H7 (cell line): ENCODE data around the gene IER3. TPM values are rescaled to one million over a fixed set of nuclear protein-coding genes. Genes with fewer than 3 reads are reported as not detected.
"Not testable (repeated sequence)": the region's sequence is repeated elsewhere in the genome, so short reads cannot be mapped to it uniquely, and the experiment has no call there.

Source experiments
- DNase-seq: peaks from one replicate; pipeline ENCODE4 v3.0.0; 2012
- H3K27me3 ChIP-seq: 2 replicates; pipeline ENCODE4 v1.6.0; 2011; ENCODE audit warnings: mild to moderate bottlenecking, low read length; ENCODE audit not compliant: control insufficient read depth, insufficient read depth
- H3K36me3 ChIP-seq: replicated peaks from 2 replicates; pipeline ENCODE4 v1.5.1; 2011; ENCODE audit warnings: low read length; ENCODE audit not compliant: control insufficient read depth, insufficient read depth
- H3K4me3 ChIP-seq: 2 replicates; pipeline ENCODE4 v1.5.1; 2011; ENCODE audit warnings: low read depth, mild to moderate bottlenecking, control low read depth, low read length, moderate library complexity; ENCODE audit not compliant: insufficient read depth
- total RNA-seq: library from RNA; depleted of rRNA; stranded (reverse); fragments of >200 nt; shearing (Covaris generic); gene quantifications from 2 replicates; pipeline ENCODE4 v1.2.3, GENCODE V29; 2014

IER3 gene
- total RNA-seq, 1 experiment from 2014 or later = 141 TPM

- no peaks in the 10 kb centered on the region for H3K27me3 ChIP-seq
- H3K4me3 ChIP-seq = no peak overlapping the region
- no peaks in the 10 kb centered on the region for H3K36me3 ChIP-seq
- no peak for DNase-seq
Observed at GRCh38 chr6:30763155-30763617, 18.8 kb upstream of the IER3 start.

DNA sequence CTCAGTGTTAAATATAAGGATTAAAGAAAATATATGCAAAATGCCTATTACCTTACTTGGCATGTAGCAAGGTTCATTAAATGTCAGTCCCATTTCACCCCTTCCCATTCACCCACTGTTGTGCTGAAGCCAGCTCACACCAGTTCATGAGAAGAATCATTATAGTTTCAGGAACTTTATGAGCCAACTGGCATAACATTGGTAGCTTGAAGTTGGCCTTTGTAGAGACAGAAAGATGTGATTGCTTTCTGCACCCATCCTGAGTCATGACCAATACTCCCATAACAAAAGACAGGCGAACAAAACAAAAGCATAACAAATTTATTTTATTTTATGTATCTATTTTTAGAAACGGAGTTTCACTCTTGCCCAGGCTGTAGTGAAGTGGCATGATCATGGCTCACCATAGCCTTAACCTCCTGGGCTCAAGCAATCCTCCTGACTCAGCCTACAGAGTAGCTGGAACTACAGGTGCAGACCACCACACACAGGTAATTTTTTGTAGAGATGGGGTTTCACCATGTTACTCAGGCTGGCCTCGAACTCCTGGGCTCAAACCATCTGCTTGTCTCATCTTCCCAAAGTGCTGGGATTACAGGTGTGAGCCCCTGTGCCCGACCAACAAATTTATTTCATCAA, 17.6 kb upstream of the IER3 start:
- no peaks in the 10 kb centered on the region for H3K27me3 ChIP-seq
- no peak overlapping the region for H3K4me3 ChIP-seq
- no peaks in the 10 kb centered on the region for H3K36me3 ChIP-seq
- DNase-seq = no peak

DNA sequence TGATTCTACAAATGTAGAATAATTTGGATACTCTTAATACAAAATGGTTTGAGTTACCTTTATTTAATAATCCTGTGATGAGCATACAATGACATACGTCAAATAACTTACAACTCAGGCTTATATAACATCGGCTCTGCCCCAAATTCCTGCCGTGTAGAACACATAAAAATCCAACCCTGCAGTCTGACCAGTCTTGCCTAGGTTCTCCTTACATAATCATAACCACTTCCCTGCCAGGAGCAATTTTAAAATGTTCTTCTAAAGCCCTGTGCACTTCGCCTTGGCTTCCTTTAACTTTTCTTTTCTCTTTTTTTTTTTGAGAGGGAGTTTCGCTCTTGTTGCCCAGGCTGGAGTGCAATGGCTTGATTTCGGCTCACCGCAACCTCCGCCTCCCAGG, 16.2 kb upstream of the IER3 start:
- Histone ChIP-seq H3K36me3 (no peaks in the 10 kb centered on the region), H3K4me3 (no peak overlapping the region), H3K27me3 (no peaks in the 10 kb centered on the region)
- DNase-seq = no peak

- DNase-seq = no peak
Observed at GRCh38 chr6:30759575-30760239, 15.4 kb upstream of the IER3 start.

GRCh38 chr6:30757261-30757904, 13.0 kb upstream of the IER3 start:
- no peak for DNase-seq
- Histone ChIP-seq H3K4me3 (no peak overlapping the region), H3K36me3 (no peaks in the 10 kb centered on the region), H3K27me3 (no peaks in the 10 kb centered on the region)

More at GRCh38 chr6:30759575-30760239, 15.4 kb upstream of the IER3 start:
- Histone ChIP-seq H3K27me3 (no peaks in the 10 kb centered on the region), H3K4me3 (no peak overlapping the region), H3K36me3 (no peaks in the 10 kb centered on the region)

DNA sequence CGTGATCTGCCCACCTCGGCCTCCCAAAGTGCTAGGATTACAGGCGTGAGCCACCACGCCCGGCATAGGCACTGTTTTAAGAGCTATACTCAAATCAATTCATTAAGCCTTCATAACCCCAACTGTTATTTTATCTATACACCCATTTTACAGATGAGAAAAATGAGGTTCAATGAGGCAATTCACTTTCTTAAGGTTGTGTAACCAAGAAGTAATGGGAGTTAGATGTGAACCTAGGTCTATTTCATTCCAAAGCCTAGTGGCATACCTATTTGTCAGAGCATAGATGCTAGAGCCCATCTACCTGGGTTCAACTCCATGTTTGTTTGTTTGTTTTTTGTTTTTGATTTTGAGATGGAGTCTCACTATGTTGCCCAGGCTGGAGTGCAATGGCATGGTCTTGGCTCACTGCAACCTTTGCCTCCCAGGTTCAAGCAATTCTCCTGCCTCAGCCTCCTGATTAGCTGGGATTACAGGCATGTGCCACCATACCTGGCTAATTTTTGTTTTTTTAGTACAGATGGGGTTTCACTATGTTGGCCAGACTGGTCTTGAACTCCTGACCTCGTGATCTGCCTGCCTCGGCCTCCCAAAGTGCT, 12.2 kb upstream of the IER3 start:
- not testable (repeated sequence) for H3K36me3 ChIP-seq, H3K4me3 ChIP-seq, H3K27me3 ChIP-seq, DNase-seq

DNA sequence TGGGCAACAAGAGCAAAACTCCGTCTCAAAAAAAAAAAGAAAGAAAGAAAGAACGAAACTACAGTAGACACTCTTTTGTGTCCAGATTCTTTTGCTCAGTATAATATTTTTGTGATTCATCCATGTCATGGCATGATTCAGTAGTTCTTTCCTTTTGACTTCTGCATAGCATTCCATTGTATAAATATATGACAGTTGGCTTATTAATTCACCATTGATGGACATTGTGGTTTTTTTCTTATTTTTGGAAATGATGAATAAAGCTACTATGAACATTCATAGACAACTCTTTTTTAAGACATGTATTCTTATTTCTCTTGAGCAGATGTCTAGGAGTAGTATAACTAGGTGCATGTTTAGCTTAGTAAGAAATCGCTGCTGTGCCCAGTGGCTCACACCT, 10.3 kb upstream of the IER3 start:
- DNase-seq = no peak
- Histone ChIP-seq H3K36me3 (no peaks in the 10 kb centered on the region), H3K4me3 (no peak overlapping the region), H3K27me3 (no peaks in the 10 kb centered on the region)

- no peak for DNase-seq
- Histone ChIP-seq H3K4me3 (no peak overlapping the region), H3K36me3 (no peaks in the 10 kb centered on the region), H3K27me3 (no peaks in the 10 kb centered on the region)
Observed at GRCh38 chr6:30752157-30752927, 8.0 kb upstream of the IER3 start.

GRCh38 chr6:30750379-30750668, 6.0 kb upstream of the IER3 start:
- no peaks in the 10 kb centered on the region for H3K27me3 ChIP-seq
- no peak for DNase-seq
- H3K36me3 ChIP-seq = no peaks in the 10 kb centered on the region
- no peak overlapping the region for H3K4me3 ChIP-seq

DNA sequence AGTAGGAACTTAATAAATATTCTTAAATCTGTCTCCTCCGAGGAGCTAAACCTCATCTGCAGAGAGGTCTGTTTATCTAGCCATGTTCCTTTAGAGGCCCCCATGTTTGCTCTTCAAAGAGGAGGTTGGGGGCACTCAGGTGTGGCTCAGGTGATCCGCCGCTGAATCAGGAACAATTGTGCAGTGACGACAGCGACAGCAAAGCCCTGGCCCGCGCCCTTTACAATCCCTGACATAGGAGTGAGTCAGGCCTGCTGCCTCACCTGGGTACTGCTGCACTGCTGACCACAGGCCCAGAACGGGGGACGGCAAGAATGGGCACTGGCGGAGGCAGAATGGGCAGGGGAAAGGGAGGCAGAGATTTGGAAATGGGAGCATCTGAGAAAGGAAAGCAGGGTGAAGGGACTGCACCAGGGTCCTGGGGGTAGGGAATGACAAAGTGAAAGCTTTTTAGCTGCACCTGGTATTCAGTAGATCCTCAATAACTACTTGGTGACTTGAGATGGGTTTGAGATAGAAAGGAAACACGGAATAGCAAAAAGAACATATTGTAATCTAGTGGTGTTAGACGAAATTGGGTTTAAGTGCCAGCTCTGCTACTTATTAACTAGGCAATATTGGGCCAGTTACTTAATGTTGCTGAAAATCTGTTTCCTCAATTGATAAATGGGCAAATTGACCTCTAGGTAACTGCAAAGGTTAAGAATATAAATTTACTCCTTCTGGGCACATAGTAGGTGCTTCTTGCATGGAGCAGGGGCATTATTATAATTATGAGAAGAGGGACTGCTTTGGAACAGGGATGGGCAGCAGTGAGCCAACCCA, 5.4 kb upstream of the IER3 start:
- H3K27me3 ChIP-seq = no peaks in the 10 kb centered on the region
- H3K4me3 ChIP-seq = no peak overlapping the region
- DNase-seq = no peak
- H3K36me3 ChIP-seq = no peaks in the 10 kb centered on the region

DNA sequence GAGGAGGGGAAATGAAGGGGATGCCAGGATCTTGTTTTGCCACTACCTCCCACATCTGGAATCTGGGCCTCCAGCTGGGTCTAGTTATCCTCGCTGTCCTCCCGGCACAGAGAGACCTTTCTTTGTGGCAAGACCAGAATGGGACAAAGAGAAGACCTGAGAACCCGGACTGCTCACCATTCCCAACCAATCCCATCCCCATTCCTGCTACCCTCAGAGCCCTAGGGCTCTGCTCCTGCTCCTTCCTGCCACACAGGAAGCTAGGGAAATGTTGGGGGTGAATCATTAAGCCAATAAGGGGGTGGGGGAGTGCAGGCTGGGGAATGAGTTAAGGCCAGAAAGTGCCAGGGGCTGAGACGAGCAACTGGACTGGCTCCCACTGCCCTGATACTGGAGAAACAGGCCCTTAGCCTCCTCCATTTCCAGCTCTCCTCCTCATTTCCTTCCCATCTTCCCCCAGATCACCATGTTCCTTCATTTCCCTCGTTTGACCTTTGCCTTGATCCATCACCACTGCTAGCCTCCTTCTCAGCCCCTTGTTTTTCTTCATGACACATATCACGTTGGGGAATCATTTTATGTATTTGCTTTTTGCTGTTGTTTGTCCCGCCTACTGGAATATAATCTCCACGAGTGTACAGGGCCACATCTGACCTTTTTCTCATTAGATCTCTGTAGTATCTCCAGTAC, 4.6 kb upstream of the IER3 start:
- H3K4me3 ChIP-seq = no peak overlapping the region
- H3K36me3 ChIP-seq = no peaks in the 10 kb centered on the region
- no peaks in the 10 kb centered on the region for H3K27me3 ChIP-seq
- DNase-seq = no peak

DNA sequence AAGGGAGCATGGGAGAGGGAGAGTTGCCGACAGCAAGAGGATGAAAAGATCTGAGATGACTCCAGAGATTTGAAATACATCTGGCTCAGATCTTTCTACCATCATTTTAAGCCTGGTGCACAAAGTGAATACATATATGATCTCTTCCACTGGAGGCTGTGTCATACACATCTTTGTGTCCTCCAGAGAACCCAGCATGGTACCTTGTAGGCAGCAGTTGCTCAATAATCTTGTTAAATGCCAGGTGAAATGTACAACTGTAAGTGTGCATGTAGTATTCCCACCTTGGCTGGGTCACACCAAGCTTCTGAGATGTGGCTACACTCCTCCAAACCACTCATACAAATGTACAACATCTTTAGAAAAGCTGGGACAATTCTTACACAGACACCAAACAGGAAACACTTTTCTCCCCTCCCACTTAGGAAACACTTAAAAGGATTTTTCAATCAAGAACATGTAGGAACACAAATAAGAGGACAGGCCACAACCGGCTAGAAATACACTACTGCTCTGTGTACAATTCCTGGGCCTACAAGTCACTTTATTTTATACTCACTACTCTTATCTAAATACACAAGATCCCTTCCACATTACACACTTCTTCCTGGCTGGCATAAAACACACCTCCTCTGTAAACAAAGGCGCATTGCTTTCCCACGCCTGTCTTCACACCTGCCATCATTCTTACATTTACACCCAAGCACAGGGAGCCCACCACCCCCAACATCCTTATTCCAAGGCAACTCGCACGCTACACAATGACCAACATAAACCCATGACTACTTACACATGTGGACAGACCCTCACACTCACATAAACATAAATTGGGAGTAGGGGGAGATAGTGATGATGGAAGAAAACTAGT, 3.8 kb upstream of the IER3 start:
- no peak overlapping the region for H3K4me3 ChIP-seq
- no peak for DNase-seq
- peaks cover 2% of the 10 kb centered on the region; the same call in 1 of the 2 replicates for H3K36me3 ChIP-seq
- H3K27me3 ChIP-seq = no peaks in the 10 kb centered on the region

DNA sequence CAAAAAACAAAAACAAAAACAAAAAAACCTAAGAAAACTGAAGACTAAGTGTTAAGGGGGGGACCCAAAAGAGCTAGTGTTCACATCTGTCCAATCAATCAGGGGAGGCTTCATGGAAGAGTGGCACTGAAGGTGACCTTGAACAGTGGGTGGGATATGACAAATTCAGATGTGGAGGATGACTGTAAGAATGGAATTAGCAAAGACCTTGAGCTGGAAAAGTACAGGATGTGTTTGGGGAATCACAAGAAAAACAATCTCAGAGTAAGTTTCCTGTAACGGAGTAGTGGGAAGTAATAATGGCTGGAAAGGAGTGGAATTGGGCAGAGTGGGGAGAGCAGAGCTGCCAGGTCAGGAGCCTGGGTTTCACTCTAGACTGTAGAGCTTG, 2.9 kb upstream of the IER3 start:
- Histone ChIP-seq H3K4me3 (no peak overlapping the region), H3K36me3 (peaks cover 2% of the 10 kb centered on the region; the same call in 1 of the 2 replicates), H3K27me3 (no peaks in the 10 kb centered on the region)
- DNase-seq = no peak
